IPS DF 4.7 (cell line): ENCODE data around the gene CD52.
"Not testable (repeated sequence)": the region's sequence is repeated elsewhere in the genome, so short reads cannot be mapped to it uniquely, and the experiment has no call there.

Experiments
- DNase-seq: peaks from one replicate; pipeline ENCODE4 v3.0.0-alpha.2; 2013; ENCODE audit warnings: low spot score; ENCODE audit errors: extremely low read depth

CD52 gene

DNA sequence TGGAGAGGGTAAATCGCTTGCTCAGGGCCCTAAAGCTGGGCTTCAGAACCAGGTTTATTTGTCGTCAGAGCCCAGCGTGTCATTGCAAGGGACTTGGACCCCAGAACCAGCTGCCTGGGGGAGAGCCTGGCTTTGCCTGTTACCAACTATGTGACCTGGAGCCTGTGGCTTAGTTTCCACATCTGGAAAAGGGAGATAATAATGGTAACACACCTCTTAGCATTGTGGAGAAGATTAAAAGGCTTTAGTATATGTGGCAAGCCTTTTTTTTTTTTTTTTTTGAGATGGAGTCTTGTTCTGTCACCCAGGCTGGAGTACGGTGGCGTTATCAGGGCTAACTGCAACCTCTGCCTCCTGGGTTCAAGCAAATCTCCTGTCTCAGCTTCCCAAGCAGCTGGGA lies 12.5 kb downstream of the CD52 start:
- DNase-seq, result no peak

DNA sequence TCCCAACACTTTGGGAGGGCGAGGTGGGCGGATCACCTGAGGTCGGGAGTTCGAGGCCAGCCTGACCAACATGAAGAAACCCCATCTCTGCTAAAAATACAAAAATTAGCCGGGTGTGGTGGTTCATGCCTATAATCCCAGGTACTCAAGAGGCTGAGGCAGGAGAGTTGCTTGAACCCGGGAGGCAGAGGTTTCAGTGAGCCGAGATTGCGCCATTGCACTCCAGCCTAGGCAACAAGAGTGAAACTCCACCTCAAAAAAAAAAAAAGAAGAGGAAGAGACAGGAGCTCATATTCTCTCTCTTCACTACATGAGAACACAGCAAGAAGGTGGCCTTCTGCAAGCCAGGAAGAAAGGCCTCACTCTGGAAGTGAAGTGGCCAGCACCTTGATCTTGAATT lies 15.6 kb downstream of the CD52 start:
- not testable (repeated sequence) for DNase-seq

DNA sequence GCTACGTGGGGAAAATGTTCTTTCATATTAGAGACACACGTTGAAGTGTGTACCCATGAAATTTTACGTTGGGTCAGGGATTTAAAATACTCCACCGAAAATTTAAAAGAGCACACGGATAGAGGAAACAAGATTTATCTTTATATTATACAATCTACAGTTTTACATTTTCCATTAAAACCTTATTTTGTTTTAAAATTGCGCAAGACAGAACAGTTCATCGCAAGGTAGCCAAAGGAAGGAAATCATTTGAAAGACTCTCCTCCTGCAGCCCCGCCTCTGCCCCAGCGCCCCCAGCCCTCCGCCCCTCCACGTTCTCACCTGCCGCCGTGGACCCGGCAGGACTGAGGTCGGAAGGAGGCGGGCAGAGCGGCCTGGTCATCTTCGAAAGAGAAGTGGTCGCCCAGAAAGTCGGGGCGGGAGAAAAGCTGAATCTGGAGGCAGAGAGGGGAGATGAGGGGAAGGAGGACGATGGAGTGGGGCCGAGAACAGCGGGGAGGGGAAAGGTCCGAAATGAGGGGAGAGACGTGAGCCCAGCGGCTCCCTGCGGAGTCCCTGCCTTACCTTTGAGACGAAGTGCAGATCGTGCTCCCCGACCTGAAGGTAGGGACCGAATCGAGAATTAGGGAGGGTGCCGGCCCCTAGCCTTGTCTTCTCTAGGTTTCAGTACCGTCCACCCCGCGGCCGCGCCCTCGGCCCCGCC lies 18.2 kb downstream of the CD52 start:
- no peak for DNase-seq

DNA sequence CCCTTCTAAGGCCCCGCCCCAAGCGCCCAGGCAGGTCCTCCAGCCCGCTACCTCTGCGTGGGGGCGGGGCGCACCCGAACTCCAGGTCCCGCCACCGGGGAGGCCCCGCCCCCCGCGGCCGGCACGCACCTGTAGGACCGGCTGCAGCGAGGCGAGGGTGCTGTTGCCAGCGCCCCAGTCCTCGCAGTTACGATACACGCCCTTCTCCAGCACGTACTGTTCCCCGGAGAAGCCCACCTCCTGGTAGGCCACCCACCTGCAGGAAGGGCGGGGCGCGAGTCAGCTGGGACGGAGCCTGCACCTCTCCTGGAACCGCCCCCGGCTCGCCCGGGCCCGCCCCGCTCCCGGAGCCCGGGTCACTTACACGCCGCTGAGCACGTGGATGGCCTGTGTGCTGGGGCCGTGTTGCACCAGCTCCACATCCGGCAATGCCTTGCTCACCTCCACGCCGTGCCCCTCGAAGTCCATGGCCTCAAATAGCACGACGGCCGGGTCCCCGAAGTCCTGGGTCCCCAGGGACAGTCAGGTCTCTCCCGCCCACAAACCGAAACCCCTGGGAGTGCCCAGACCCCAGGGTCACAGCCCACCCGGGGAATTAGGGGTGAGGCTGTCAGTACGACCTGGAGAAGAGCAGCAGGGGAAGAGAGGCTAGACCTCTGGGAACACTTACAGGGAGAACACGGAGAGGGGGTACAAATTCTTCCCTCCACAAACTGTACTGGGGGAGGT lies 18.9 kb downstream of the CD52 start:
- DNase-seq, result no peak

DNA sequence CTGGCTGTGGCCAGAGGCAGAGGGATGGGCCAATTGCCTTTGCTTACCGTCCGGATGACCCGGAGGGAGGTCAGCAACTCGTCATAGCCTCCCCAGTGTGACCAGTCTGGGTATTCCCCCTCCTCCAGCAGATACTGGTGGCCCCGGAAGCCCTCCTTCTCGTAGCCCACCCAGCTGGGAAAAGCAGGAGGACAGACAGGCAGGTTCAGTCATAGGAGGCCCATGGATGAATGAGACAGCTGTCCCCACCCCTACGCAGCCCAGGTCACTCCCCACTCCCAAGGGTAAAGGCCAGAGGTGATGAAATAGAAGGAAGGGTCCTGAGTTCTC lies 19.4 kb downstream of the CD52 start:
- DNase-seq, result no peak

DNA sequence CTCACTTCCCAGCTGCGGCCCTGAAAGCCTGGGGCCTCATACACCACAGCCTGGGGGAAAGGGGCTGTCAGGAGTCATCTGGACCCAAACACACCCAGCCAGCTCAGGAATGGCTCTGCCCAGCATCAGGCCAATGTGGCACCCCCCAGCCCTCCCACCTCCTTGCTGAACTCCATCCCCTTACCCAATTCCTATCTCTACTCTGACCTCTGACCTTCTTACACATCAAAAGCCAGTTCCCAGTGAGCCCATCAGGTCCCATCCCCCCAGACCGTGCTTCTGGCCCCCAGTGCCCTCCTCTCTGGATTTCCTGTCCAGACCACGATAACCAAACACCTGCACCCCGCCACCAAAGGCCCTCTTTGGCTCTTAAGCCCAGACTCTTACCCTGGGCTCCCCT lies 19.9 kb downstream of the CD52 start:
- no peak for DNase-seq

DNA sequence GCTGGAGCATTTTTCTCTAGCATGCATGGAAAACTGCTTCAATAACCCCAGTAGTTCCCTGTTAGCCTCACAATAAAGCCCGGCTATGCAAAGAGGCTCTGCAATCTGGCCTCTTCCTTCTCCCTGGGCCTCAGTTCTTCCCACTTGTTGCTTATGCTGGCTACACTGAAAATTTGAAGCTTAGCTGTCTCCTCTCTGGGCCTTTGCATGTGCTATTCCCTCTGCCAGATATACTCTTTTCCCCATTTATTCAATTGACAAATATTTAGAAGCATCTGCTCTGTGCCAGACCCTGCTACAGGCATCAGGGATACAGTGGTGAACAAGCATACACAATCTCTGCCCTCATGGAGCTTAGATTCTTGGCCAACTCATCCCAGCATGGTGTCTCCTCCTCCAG lies 20.9 kb downstream of the CD52 start:
- no peak for DNase-seq

DNA sequence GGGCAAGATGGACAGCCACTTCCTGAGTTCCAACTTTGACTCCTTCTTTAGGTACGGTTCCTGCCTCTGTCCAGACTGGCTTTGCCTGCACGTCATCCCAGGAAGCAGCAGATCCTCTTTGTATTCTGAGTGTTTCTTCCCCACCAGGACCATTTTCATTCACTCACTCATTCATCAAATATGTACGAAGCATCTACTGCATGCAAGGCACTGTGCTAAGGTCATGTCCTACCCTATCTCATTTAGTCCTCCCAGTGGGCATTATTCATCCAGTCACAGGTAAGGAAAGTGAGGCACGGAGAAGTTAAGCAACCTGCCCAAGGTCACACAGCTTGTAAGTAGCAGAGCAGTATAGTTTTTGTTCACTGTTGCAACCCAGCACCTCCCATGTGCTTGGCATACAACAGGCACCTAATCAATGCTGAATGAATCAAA lies 22.3 kb downstream of the CD52 start:
- no peak for DNase-seq

DNA sequence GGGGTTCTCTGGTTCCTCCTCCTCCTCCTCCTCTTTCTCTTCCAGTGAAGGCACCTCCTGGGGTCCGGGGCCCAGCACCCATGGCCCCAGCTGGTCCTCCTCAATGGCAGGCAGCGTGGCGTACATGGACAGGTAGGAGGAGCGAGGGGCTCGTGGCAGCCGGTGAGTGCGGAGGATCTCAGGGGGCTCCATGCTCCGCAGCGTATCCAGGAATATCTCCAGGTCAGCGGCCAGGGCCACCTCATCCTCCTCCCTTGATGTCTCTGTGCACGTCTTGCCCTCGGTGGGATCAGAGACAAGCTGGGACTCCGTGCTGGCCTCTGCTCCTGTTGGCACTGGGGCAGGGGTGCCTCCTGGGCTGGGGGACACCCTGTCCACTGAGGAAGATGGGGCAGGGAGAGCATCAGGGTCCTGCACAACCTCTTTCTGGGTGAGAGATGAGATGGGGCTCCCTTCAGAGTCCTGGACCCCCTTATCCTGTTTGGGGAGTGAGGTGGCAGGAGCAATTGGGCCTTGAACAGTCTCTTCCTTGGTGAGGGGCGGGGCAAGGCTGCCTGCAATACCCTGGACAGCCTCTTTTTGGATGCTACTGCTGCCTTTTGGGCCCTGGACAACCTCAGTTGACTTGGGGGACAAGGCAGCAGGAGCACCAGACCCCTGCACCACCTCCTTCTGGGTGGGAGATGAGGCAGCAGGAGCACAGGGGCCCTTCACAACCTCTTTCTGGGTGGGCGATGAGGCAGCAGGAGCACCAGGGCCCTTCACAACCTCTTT lies 26.6 kb downstream of the CD52 start:
- no peak for DNase-seq

DNA sequence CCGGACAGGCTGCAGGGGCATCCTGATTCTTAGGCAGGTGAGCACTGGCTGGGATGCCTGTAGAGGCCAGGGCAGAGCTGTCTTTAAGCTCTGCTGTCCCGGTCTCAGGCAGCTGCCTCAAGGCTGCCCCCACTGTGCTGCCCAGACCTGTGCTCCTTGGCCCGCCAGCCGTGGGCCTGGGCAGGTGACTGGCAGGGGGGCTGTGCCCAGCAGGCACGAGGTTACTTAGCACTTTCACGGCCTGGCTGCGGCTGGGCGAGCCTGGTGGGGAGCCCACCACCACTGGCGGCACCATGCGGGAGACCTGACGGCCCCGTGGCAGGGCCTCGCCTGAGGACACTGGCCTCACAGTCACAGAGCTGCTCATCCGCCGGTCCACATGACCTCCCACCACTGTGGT lies 28.0 kb downstream of the CD52 start:
- no peak for DNase-seq

DNA sequence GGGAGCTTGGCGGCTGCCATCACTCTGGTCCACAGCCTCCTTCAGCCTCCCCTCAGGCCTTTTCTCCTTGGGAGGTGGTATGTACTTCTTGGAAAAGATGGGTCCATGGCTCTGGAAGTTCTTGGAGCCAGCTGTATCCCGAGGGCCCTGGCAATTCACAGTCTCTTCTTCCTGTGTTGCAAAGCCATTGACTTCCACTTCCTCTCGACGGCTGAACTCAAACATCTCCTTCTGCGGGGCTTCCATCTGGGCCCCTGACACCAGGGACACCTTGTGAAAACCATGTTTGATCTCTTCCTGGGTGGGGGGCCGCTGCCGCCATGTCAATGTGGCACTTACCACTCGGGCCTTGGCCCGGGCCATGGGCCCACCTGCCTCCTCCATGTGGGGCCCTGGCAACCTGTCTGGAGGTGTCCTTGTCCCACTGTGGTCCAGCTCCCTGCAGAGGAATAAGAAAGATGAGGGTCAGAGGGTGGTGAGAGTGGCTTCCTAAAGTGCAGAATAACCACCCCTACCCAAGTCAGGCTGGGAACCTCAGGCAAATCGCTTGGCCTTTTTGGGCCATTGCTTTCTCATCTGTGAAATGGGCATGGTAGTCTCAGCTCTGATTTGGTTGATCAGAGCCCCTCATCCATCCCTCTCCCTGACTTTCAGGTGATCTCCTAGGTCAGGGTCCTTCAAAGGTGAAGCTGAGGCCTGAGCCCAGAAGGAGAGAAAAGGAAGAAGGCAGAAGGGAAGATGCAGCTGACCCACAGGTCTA lies 28.7 kb downstream of the CD52 start:
- no peak for DNase-seq

DNA sequence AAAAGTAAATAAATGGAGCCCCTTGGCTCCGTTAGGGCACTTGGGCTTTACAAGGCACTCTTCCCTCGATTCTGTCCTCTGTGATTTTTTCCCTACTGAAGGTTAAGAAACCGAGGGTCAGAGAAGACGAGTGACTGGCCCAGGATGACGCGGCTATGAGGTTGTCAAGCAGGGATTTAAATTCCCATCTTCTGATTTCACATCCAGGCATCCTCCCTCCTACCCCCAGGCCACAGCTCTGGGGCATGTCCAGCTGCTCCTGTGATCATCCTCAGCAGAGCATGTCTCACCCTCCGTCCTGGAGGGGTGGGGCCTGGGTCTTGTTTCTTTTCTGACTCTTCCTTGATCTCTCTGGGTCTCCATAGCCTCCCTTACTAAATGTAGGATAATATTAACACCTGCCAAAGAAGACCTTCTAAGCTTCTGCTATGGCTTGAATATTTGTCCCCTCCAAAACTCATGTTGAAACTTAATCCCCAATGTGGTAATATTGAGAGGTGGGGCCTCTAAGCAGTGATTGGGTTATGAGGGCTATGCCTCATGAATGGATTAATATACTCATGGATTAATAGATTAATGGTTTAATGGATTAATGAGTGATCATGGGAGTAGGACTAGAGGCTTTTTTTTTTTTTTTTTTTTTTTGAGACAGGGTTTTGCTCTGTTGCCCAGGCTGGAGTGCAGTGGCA lies 31.6 kb downstream of the CD52 start:
- no peak for DNase-seq

DNA sequence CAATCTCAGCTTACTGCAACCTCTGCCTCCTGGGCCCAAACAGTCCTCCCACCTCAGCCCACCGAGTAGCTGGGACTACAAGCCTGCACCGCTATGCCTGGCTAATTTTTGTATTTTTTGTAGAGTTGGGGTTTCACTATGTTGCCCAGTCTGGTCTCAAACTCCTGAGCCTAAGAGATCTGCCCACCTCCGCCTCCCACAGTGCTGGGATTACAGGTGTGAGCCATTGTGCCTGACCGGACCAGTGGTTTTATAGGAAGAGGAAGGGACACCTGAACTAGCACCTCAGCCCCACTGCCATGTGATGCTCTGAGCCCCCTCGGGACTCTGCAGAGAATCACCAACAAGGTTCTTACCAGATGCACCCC lies 32.1 kb downstream of the CD52 start:
- DNase-seq, result no peak

DNA sequence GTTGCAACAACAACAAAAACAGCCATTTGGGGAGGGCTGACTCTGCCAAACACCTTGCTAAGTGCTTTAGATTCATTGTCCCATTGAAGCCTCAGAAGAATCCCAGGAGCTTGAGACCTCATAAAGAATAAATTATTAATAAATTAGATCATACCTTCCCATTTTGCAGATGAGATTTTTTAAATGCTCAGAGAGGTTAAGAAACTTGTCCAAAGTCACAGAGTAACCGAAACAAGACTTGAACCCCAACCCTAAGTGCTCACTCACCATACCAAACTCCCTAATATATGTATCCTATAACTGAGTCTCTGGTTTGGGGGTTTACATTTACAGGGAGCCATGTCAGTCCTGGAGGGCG lies 32.6 kb downstream of the CD52 start:
- no peak for DNase-seq

DNA sequence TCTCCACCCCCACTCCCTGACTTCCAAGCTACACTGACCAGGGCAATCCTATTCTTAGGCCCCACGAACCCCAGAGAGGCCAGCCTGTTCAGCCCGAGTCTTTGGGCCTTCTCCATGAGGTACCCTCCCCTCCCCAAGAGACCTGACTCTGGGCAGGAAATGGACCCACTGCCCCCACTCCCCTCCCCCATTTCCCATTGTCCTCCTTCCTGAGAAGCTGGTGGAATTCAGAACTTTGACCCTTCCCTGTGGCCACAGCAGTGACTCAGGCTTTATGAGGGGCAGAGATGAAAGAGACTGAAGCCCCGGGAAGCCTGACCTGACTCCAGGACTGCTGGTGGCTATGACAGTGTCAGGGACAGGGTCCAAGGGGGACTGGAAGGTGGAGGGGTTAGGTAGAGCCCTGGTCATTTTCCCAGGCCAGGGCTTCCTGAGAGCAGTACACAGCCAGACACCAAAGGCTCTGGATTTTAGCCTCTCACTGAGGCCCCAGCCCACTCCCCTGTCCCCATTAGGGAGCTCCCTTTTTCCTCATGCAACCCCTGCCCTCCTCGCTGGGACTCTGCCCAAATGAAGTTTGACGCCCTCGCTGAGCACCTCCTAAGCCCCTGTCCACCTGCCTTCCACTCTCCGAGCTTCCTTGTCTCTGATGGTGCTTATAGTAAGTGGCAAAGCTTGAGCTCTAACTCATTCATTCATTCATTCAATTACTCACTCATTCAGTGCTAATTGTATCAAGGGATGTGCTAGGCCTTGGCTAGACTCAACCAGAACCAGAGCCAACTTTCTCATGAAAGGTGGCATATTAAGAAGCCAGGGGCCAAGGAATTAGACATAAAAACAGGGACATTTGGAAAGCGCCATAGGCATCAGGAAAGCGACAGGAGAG lies 33.2 kb downstream of the CD52 start:
- DNase-seq, result no peak

DNA sequence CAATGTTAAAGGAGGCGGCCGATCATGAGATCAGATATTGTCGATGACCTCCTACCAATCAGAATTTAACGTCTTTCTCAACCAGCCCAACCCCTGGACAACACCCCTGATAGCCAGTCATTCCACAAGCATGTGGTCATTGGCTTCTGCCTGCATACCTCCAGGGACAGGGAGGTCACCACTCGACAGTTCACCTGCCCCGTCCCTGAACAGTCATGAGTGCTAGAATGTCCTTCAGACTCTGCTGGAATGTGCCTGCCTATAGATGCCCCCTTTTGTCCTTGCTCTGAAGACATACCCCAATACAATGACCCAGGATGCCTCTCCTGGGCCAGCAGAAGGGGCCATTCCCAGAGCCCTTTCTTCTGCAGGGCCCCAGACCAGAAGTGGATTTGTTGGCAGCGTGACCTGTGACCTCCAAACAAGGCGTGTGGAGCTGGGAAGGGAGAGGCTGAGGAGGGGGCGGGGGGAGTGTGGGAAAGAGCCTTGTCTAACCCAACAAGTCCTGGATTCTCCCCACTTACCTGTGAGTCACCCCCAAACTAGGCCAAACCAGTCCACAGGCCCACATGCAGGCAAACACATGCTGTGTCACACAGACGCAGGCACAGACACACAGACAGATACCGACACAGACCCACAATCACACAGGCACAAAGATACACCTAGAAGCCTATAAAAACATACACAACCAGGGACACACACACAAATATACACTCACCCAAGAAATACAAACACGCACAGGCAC lies 34.0 kb downstream of the CD52 start:
- no peak for DNase-seq

DNA sequence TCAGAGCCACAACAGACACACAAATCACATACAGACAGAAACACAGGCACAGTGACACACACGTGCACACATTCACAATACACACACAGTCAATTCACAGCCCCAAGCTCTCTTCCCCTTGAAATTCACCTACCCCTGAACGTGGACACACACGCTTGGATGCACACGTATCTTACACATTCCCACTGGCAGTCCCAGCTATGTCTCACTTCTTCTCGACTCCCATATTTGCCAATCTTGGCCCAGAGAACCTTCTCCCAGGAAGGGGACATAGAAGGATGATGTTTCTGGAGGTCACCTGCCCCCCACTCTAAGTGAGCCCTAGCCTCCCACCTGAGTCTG lies 34.6 kb downstream of the CD52 start:
- DNase-seq, result no peak

DNA sequence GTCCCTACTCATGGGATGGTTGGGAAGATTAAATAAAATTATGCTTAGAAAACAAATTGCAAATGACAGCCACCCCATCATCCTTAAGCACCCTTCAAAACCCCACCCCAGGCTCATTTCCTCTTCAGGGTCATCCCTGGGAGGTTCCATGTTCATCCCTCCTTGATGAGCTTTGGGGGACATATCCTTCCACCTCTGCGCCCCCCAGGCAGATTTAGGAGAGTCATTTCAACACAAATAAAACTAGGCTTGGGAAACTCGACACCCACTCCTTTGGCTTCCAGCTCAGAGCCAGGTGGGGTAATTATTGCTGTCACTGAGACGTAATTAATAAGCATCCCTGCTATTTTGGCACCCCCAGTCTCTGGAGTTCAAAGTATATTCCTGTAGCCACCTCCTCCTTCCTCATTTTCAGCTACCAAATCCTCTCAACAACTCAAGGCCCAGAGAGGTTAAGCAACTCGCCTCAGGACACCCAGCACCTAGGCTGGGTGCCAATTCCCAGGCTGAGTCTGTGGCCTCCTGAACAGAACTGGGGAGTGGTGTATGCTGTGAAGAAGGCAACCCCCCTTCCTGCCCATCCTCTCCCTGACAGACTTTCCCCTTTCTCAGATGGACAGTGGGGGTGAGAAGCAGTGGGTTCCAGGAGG lies 35.6 kb downstream of the CD52 start:
- DNase-seq, result no peak
